ENCODE data around the gene SURF1.
A peak's percentile ranks its signal among the peaks of the same experiment; 100 is the strongest.
"Not testable (repeated sequence)": the region's sequence is repeated elsewhere in the genome, so short reads cannot be mapped to it uniquely, and the experiment has no call there.

The SURF1 gene

GRCh38 chr9:133383438-133383837 lies 27.2 kb upstream of the SURF1 start:
- no peak for DNase-seq

- DNase-seq, result no peak
These were observed 26.3 kb upstream of the SURF1 start for GRCh38 chr9:133382507-133383141.

- DNase-seq, result no peak
These were observed 24.4 kb upstream of the SURF1 start for GRCh38 chr9:133380734-133381133.

- DNase-seq, result no peak
These were observed 23.1 kb upstream of the SURF1 start for GRCh38 chr9:133379153-133380086.

- no peak for DNase-seq
These were observed 22.2 kb upstream of the SURF1 start for GRCh38 chr9:133378408-133378962.

- no peak for DNase-seq
These were observed 21.5 kb upstream of the SURF1 start for GRCh38 chr9:133377721-133378216.

GRCh38 chr9:133377280-133377679 lies 21.0 kb upstream of the SURF1 start:
- DNase-seq, result not testable (repeated sequence)

- peak; percentile 97 to 99 (median 98) for DNase-seq
These were observed 19.7 kb upstream of the SURF1 start, which contains the start of the genes STKLD1 and SURF4 for GRCh38 chr9:133375724-133376654. Gene STKLD1, plus strand, starts transcription at chr9:133376366. Its CDS starts 108 bp downstream, at chr9:133376474. Gene SURF4, minus strand, starts transcription at chr9:133376060. Its CDS starts 91 bp downstream, at chr9:133375969.

GRCh38 chr9:133375116-133375723 lies 18.9 kb upstream of the SURF1 start:
- peak; percentile 38 to 58 (median 50) for DNase-seq

- DNase-seq, result peak; percentile 41 to 76 (median 75)
These were observed 18.4 kb upstream of the SURF1 start for GRCh38 chr9:133374612-133375115.

GRCh38 chr9:133372144-133372543 lies 15.9 kb upstream of the SURF1 start:
- peak in 1 of 3 donors; percentile 10 for DNase-seq

- peak; percentile 18 to 45 (median 31) for DNase-seq
These were observed 15.0 kb upstream of the SURF1 start for GRCh38 chr9:133371261-133371711.

GRCh38 chr9:133370685-133371084 lies 14.4 kb upstream of the SURF1 start:
- no peak for DNase-seq

GRCh38 chr9:133369933-133370332 lies 13.6 kb upstream of the SURF1 start:
- no peak for DNase-seq

- DNase-seq, result peak in 1 of 3 donors; percentile 16
These were observed 13.1 kb upstream of the SURF1 start for GRCh38 chr9:133369422-133369821.

- peak in 1 of 3 donors; percentile 10 for DNase-seq
These were observed 12.1 kb upstream of the SURF1 start for GRCh38 chr9:133368249-133368881.

GRCh38 chr9:133367778-133368177 lies 11.5 kb upstream of the SURF1 start:
- DNase-seq, result no peak

GRCh38 chr9:133367221-133367620 lies 10.9 kb upstream of the SURF1 start:
- no peak for DNase-seq

- DNase-seq, result no peak
These were observed 10.1 kb upstream of the SURF1 start for GRCh38 chr9:133366435-133366834.

GRCh38 chr9:133362359-133363044 lies 6.2 kb upstream of the SURF1 start:
- no peak for DNase-seq
